ENCODE data around the gene SLC10A7. TPM values are rescaled to one million over a fixed set of nuclear protein-coding genes. Genes with fewer than 3 reads are reported as not detected.

Gene SLC10A7
- total and polyA plus RNA-seq, 2 experiments from 2014 or later = 1.9 to 2.9 TPM

DNA sequence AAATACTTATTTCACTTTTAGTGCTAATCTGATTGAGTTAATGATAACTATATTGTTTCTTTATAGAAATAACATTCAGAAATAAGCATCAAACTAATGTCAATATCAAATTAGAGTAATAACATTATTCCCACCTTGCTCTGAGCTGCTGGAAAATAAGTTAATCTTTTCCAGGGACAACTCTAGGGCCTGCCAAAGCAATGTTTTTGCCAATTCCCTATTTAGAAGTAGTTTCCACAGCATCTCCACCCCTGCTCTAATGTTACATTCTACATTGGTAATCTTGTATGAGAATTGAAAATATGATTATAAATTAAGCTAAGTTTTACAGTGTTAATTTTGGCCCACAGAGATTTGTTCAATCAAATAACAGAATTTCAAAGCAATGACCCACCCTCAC lies 239.1 kb downstream of the SLC10A7 start:
- Histone ChIP-seq H3K4me3 (no peak overlapping the region), H3K4me1 (ENCODE audit: low read depth) (no peaks in the 10 kb centered on the region), H3K27me3 (no peaks in the 10 kb centered on the region), H3K9me3 (ENCODE audit: low read depth) (no peaks in the 10 kb centered on the region), H3K27ac (no peak overlapping the region), H3K36me3 (no peaks in the 10 kb centered on the region)
- no peak for DNase-seq (ENCODE audit: low read depth in 1 of 2, low spot score in 1 of 2)
- TF ChIP-seq, protein P1, sequence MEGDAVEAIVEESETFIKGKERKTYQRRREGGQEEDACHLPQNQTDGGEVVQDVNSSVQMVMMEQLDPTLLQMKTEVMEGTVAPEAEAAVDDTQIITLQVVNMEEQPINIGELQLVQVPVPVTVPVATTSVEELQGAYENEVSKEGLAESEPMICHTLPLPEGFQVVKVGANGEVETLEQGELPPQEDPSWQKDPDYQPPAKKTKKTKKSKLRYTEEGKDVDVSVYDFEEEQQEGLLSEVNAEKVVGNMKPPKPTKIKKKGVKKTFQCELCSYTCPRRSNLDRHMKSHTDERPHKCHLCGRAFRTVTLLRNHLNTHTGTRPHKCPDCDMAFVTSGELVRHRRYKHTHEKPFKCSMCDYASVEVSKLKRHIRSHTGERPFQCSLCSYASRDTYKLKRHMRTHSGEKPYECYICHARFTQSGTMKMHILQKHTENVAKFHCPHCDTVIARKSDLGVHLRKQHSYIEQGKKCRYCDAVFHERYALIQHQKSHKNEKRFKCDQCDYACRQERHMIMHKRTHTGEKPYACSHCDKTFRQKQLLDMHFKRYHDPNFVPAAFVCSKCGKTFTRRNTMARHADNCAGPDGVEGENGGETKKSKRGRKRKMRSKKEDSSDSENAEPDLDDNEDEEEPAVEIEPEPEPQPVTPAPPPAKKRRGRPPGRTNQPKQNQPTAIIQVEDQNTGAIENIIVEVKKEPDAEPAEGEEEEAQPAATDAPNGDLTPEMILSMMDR (IDR thresholded peaks at IDR 0.05; ENCODE audit: low read depth, low read length) = no peak

DNA sequence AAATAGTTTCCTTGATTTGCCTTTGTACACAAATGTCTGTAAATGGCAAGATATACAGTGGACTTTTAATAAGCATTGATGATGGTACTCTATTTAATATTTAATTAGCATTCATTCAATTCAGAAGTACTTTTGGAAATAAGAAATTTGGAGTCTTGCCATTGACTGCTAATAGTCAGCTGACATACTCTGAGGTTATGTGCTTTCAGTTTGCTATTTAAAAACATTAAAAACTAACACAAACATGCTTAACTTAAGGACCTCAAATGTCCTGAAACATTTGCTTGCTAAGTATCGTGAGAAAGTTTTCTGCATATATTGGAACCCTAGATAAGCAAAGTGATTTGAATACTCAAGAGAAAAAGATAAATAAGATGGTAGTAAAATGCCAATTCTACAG lies 242.8 kb downstream of the SLC10A7 start:
- no peaks in the 10 kb centered on the region for H3K4me1 ChIP-seq (ENCODE audit: low read depth)
- no peaks in the 10 kb centered on the region for H3K9me3 ChIP-seq (ENCODE audit: low read depth)
- H3K36me3 ChIP-seq = no peaks in the 10 kb centered on the region
- TF ChIP-seq, protein P1 (IDR thresholded peaks at IDR 0.05; ENCODE audit: low read depth, low read length) = no peak
- no peak for DNase-seq (ENCODE audit: low read depth in 1 of 2, low spot score in 1 of 2)
- no peaks in the 10 kb centered on the region for H3K27me3 ChIP-seq
- no peak overlapping the region for H3K27ac ChIP-seq
- H3K4me3 ChIP-seq = no peak overlapping the region

DNA sequence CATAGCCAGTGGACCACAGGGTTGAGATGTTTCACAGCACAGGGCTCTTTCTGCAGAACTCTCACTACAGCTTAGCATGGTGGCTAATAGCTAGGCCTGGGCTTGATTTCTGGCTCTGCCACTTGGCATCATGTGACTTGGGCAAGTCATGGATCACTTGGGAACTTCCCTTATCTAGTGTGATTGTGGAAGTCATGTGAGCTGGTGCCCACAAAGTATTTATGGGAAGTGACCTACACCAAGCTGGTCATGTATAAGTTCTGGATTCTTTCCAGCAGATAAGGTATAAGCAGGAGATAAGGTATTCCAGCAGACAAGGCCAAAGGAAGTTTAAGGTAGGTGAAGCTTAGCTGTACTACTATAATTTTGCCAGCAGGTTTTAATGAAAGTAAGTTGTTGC lies 246.4 kb downstream of the SLC10A7 start:
- no peak for DNase-seq (ENCODE audit: low read depth in 1 of 2, low spot score in 1 of 2)
- Histone ChIP-seq H3K27me3 (no peaks in the 10 kb centered on the region), H3K4me3 (no peak overlapping the region), H3K27ac (no peak overlapping the region), H3K4me1 (ENCODE audit: low read depth) (no peaks in the 10 kb centered on the region), H3K36me3 (no peaks in the 10 kb centered on the region), H3K9me3 (ENCODE audit: low read depth) (no peaks in the 10 kb centered on the region)
- TF ChIP-seq, protein P1 (IDR thresholded peaks at IDR 0.05; ENCODE audit: low read depth, low read length) = no peak

DNA sequence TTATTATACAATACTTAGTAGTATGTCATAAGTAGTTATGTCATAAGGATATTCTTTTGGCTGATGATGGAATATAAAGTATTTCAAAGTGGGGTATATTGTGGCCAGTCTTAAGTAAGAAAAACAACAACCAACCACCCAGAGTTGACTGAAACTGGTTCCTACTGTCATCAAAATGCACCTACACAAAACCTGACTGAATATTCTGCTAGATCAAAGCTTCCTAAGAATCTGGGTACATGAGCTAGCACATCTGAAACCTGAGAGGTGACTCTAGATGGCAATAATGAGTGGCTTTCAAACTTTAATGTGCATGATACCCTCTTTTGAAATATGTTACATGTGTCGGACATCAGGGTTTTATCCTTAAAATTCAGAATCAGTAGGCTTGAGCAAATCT lies 247.0 kb downstream of the SLC10A7 start:
- Histone ChIP-seq H3K36me3 (no peaks in the 10 kb centered on the region), H3K27me3 (no peaks in the 10 kb centered on the region), H3K4me1 (ENCODE audit: low read depth) (no peaks in the 10 kb centered on the region), H3K9me3 (ENCODE audit: low read depth) (no peaks in the 10 kb centered on the region), H3K4me3 (no peak overlapping the region), H3K27ac (no peak overlapping the region)
- TF ChIP-seq, protein P1 (IDR thresholded peaks at IDR 0.05; ENCODE audit: low read depth, low read length) = no peak
- no peak for DNase-seq (ENCODE audit: low read depth in 1 of 2, low spot score in 1 of 2)

DNA sequence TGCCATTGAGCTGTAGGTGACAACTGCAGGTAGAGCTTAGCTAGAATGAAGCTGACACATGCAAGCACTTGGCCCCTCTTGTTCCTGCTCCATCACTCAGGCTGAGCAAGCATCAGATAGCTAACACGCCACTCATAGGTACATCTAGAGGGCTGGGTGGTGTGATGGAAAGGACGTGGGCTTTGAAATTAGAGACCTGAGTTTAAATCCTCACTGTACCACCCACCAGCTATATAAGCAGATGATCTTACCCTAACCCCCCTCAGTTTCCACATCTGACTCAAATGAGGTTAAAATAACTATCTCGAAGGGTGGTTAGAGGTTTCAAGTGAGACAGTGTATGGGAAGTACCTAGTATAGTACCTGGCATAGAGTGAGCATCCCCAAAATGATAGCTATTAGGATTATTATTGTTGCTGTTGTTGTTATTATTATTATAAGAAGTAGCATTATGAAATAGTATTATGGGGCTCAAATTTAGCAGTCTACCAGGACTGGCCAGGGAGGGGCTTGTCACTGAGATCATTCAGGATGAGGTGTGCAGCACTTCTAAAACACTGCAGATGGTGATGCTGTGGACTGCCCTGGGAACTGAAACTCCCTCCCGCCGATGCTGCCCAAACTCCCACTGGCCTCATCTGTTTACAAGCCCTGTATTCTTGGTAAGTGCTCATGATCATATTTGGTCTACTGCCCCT lies 248.4 kb downstream of the SLC10A7 start:
- no peak for DNase-seq (ENCODE audit: low read depth in 1 of 2, low spot score in 1 of 2)
- H3K4me1 ChIP-seq (ENCODE audit: low read depth) = no peaks in the 10 kb centered on the region
- TF ChIP-seq, protein P1 (IDR thresholded peaks at IDR 0.05; ENCODE audit: low read depth, low read length) = no peak
- H3K27me3 ChIP-seq = no peaks in the 10 kb centered on the region
- no peaks in the 10 kb centered on the region for H3K36me3 ChIP-seq
- H3K27ac ChIP-seq = no peak overlapping the region
- H3K4me3 ChIP-seq = no peak overlapping the region
- no peaks in the 10 kb centered on the region for H3K9me3 ChIP-seq (ENCODE audit: low read depth)

Measured in cardiac muscle cell (in vitro differentiated cells and primary cell).